ENCODE measurements around the gene RRP12. TPM values are rescaled to one million over a fixed set of nuclear protein-coding genes. Genes with fewer than 3 reads are reported as not detected.

The RRP12 gene
- total and polyA plus RNA-seq, 9 of the 15 experiments (the other 6 are each of a cell fraction or from before 2014, with no cell fraction given) = 4.6 to 68.2 (median 21.8) TPM

DNA sequence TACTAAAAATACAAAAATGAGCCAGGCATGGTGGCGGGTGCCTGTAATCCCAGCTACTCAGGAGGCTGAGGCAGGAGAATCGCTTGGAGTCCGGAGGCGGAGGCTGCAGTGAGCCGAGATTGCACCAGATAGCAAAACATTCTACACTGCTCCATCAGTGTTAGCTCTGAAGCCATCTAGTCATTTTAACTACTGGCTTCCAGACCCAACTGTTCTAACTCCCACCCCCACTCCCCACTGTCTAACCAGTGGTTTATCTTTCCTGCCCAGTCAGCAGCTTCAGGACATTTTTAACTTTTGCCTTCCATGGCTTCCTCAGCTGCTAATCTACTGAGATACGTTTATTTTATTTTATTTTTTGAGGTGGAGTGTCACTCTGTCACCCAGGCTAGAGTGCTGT lies 88.2 kb downstream of the RRP12 start (continued):
- TF ChIP-seq ZFP36 (IDR thresholded peaks at IDR 0.05; ENCODE audit: low read depth, low read length, partially characterized antibody) = no peak
- TF ChIP-seq, protein P1, sequence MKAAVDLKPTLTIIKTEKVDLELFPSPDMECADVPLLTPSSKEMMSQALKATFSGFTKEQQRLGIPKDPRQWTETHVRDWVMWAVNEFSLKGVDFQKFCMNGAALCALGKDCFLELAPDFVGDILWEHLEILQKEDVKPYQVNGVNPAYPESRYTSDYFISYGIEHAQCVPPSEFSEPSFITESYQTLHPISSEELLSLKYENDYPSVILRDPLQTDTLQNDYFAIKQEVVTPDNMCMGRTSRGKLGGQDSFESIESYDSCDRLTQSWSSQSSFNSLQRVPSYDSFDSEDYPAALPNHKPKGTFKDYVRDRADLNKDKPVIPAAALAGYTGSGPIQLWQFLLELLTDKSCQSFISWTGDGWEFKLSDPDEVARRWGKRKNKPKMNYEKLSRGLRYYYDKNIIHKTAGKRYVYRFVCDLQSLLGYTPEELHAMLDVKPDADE (conservative IDR thresholded peaks at IDR 0.05; ENCODE audit: control insufficient read depth, low read depth, low read length) = no peak
- TF ChIP-seq POLR2AphosphoS5 (IDR thresholded peaks at IDR 0.05; ENCODE audit: control insufficient read depth, insufficient read depth, low read depth, low read length) = peak; percentile 61; the same call in 1 of the 2 replicates
- TF ChIP-seq ARID1B (IDR thresholded peaks at IDR 0.05) = peak; percentile 73

GRCh38 chr10:97311111-97311626 lies 90.0 kb downstream of the RRP12 start:
- no peaks in the 10 kb centered on the region for H3K27me3 ChIP-seq (ENCODE audit: control insufficient read depth in 2 of 2, insufficient read depth in 2 of 2, low read length in 2 of 2)
- no peaks in the 10 kb centered on the region for H3K36me3 ChIP-seq (ENCODE audit: control insufficient read depth, insufficient read depth, low read length)
- in situ Hi-C loops (cut with MboI) = no loop called here
- H3K4me2 ChIP-seq (ENCODE audit: insufficient read depth, low read length) = no peak overlapping the region
- ChIA-PET CTCF (ENCODE audit: low intra/inter-chr PET ratio) (no interaction called here), POLR2A (interaction anchor here (0.6 to 0.9 kb wide), 3 partner anchors 8 to 15 kb away, joined by 3 to 4 read pairs (median 3); no protein-coding TSS in a partner anchor)
- H2AFZ ChIP-seq (ENCODE audit: low read depth, low read length) = no peak overlapping the region
- no peaks in the 10 kb centered on the region for H3K9me1 ChIP-seq (ENCODE audit: control insufficient read depth, insufficient read depth, low read length)
- intact Hi-C loops (cut with micrococcal nuclease) = no loop called here
- DNase-seq (ENCODE audit: extremely low read depth in 1 of 4, low spot score in 3 of 4) (no peak), FAIRE-seq (no peak), ATAC-seq (no peak)
- TF ChIP-seq MCM5 (IDR thresholded peaks at IDR 0.05; ENCODE audit: low read depth) (no peak), YY1 (IDR thresholded peaks at IDR 0.05; ENCODE audit: borderline replicate concordance in 1 of 3, control insufficient read depth in 1 of 3, extremely low read depth in 1 of 3, insufficient read depth in 3 of 3, insufficient read length in 1 of 3, insufficient replicate concordance in 2 of 3, low read depth in 1 of 3, low read length in 2 of 3) (peak in 1 of 3 experiments; percentile 36)
- H3K27ac ChIP-seq (ENCODE audit: extremely low read depth, low read depth, low read length) = no peak overlapping the region
- no peaks in the 10 kb centered on the region for H3K79me2 ChIP-seq (ENCODE audit: control insufficient read depth, insufficient read depth, low read length)
- peaks cover 7 to 9% of the 10 kb centered on the region in 2 experiments; a peak in 3 of 5 replicates for H3K4me1 ChIP-seq (replicated peaks in 1 of 2; ENCODE audit: control insufficient read depth in 2 of 2, insufficient read depth in 2 of 2, low read length in 2 of 2)
- WGBS (ENCODE audit: insufficient coverage, low coverage, missing lambda C conversion rate) = 90% methylated on average over 2 of the region's 4 CpGs
- no TSS peak for BruUV-seq (replicated peaks)
- H3K9me3 ChIP-seq (replicated peaks; ENCODE audit: control insufficient read depth, insufficient read depth, low read depth, low read length) = no peaks in the 10 kb centered on the region
- H3K4me3 ChIP-seq = no peak overlapping the region
- H4K20me1 ChIP-seq (replicated peaks; ENCODE audit: control insufficient read depth, insufficient read depth, low read length) = no peaks in the 10 kb centered on the region
- no peak overlapping the region for H3K9ac ChIP-seq (ENCODE audit: insufficient read depth in 1 of 2, low read depth in 2 of 2, low read length in 2 of 2)

Data from K562 (cell line).